MM.1S (cell line): ENCODE measurements around the gene GIPR.

ENCODE experiments used
- DNase-seq: peaks from one replicate; pipeline ENCODE4 v3.0.0-alpha.2; 2015
- H2AFZ ChIP-seq: fragments of 300-600 bp; sonication (generic); 2 replicates; pipeline ENCODE4 v1.6.0; 2016; ENCODE audit warnings: antibody characterized with exemption, low read length
- H3F3A ChIP-seq: fragments of 300-600 bp; sonication (generic); 2 replicates; pipeline ENCODE4 v1.6.1; 2016; ENCODE audit warnings: mild to moderate bottlenecking, antibody characterized with exemption, low read length, moderate library complexity, mixed read lengths; ENCODE audit not compliant: insufficient read depth
- H3K27ac ChIP-seq: fragments of 300-600 bp; sonication (generic); 2 replicates; pipeline ENCODE4 v1.5.1; 2016; ENCODE audit warnings: mild to moderate bottlenecking, low read length
- H3K27me3 ChIP-seq: fragments of 300-600 bp; sonication (generic); replicated peaks from 2 replicates; pipeline ENCODE4 v1.6.0; 2016; ENCODE audit warnings: low read length; ENCODE audit not compliant: insufficient read depth
- H3K36me3 ChIP-seq: fragments of 300-600 bp; sonication (generic); replicated peaks from 2 replicates; pipeline ENCODE4 v1.6.1; 2016; ENCODE audit warnings: mild to moderate bottlenecking, low read length, mixed read lengths; ENCODE audit not compliant: insufficient read depth
- H3K4me1 ChIP-seq: fragments of 300-600 bp; sonication (generic); 2 replicates; pipeline ENCODE4 v1.6.1; 2016; ENCODE audit warnings: low read length, mixed read lengths
- H3K4me2 ChIP-seq: fragments of 300-600 bp; sonication (generic); 2 replicates; pipeline ENCODE4 v1.6.0; 2016; ENCODE audit warnings: low read depth, low read length
- H3K4me3 ChIP-seq: fragments of 300-600 bp; sonication (generic); 2 replicates; pipeline ENCODE4 v1.5.1; 2016; ENCODE audit warnings: low read length, mixed read lengths
- H3K79me2 ChIP-seq: fragments of 300-600 bp; sonication (generic); 2 replicates; pipeline ENCODE4 v1.6.1; 2016; ENCODE audit warnings: mixed run types, low read length, mixed read lengths
- H3K9ac ChIP-seq: fragments of 300-600 bp; sonication (generic); 2 replicates; pipeline ENCODE4 v1.6.1; 2016; ENCODE audit warnings: low read length, mixed read lengths
- H3K9me2 ChIP-seq: fragments of 300-600 bp; sonication (generic); replicated peaks from 2 replicates; pipeline ENCODE4 v1.6.1; 2016; ENCODE audit warnings: mild to moderate bottlenecking, low read length, mixed read lengths; ENCODE audit not compliant: insufficient read depth
- H3K9me3 ChIP-seq: fragments of 300-600 bp; sonication (generic); replicated peaks from 2 replicates; pipeline ENCODE4 v1.6.1; 2016; ENCODE audit warnings: mild to moderate bottlenecking, low read length, mixed read lengths; ENCODE audit not compliant: insufficient read depth
- H4K20me1 ChIP-seq: fragments of 300-600 bp; sonication (generic); 2 replicates; pipeline ENCODE4 v1.6.1; 2016; ENCODE audit warnings: mild to moderate bottlenecking, low read length, moderate library complexity, mixed read lengths; ENCODE audit not compliant: insufficient read depth
- EZH2 ChIP-seq: fragments of 300-600 bp; sonication (generic); optimal IDR thresholded peaks from 2 replicates; pipeline ENCODE3; 2017; ENCODE audit warnings: low read depth, mild to moderate bottlenecking, antibody characterized with exemption, low read length, mixed read lengths
- EZH2phosphoT487 ChIP-seq: fragments of 300-600 bp; sonication (generic); IDR thresholded peaks from 2 replicates; pipeline ENCODE4 v1.6.1; 2018; ENCODE audit warnings: antibody characterized with exemption, low read length
- TF ChIP-seq, protein P1 (sequence below): fragments of 300-600 bp; sonication (generic); IDR thresholded peaks from 2 replicates; pipeline ENCODE4 v1.5.1; 2016; ENCODE audit warnings: antibody characterized with exemption, low read length, mixed read lengths

Gene GIPR

DNA sequence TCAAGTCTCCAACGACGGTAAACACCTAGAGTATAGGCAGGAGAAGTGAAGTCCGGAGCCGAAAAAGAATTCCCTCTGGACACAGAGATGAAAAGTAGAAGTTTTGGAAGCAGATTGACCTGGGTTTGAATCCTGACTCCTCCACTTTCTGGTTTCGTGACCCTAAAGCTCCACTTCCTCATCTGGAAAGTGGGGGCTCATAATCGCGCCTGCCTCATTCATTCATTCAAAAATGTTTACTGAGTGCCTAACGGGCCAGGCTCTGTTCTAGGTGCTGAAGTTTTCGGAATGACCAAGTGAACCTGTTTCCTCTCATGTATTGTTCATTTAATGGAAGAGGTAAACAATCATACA lies 21.7 kb upstream of the GIPR start:
- Histone ChIP-seq H3K36me3 (no peaks in the 10 kb centered on the region), H3F3A (peaks cover 28% of the 10 kb centered on the region), H3K9me3 (no peaks in the 10 kb centered on the region), H3K4me2 (peak overlapping the region; percentile 77), H3K27me3 (peaks cover 6% of the 10 kb centered on the region; the same call in 1 of the 2 replicates), H3K9ac (no peak overlapping the region; the same call in 1 of the 2 replicates), H3K79me2 (no peaks in the 10 kb centered on the region), H2AFZ (peak overlapping the region; percentile 87), H3K27ac (no peak overlapping the region), H4K20me1 (no peaks in the 10 kb centered on the region), H3K4me1 (0 out of 2 replicates have a peak, but pooled peaks cover 3% of the 10 kb centered on the region), H3K4me3 (peak overlapping the region; percentile 66), H3K9me2 (no peaks in the 10 kb centered on the region)
- no peak for DNase-seq
- TF ChIP-seq, protein P1, sequence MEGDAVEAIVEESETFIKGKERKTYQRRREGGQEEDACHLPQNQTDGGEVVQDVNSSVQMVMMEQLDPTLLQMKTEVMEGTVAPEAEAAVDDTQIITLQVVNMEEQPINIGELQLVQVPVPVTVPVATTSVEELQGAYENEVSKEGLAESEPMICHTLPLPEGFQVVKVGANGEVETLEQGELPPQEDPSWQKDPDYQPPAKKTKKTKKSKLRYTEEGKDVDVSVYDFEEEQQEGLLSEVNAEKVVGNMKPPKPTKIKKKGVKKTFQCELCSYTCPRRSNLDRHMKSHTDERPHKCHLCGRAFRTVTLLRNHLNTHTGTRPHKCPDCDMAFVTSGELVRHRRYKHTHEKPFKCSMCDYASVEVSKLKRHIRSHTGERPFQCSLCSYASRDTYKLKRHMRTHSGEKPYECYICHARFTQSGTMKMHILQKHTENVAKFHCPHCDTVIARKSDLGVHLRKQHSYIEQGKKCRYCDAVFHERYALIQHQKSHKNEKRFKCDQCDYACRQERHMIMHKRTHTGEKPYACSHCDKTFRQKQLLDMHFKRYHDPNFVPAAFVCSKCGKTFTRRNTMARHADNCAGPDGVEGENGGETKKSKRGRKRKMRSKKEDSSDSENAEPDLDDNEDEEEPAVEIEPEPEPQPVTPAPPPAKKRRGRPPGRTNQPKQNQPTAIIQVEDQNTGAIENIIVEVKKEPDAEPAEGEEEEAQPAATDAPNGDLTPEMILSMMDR, result no peak
- no peak for TF ChIP-seq EZH2
- no peak for TF ChIP-seq EZH2phosphoT487

DNA sequence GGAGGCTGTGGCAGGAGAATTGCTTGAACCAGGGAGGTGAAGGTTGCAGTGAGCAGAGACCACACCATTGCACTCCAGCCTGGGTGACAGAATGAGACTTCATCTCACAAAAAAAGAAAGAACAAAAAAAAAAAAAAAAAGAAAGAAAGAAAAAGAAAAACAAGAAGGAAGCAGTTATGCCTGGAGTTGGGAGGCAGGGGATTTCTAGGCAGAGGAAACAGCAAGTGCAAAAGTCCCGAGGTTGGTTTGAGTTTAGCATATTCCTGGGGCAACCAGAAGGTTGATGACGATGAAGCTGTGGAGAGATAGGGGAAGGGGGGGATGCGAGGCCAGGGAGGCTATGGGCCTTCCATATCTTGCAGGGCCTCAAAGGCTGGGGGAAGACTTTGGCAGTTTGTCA lies 17.3 kb upstream of the GIPR start:
- Histone ChIP-seq H3K9me3 (no peaks in the 10 kb centered on the region), H3K9me2 (no peaks in the 10 kb centered on the region), H3K79me2 (no peaks in the 10 kb centered on the region), H3K27me3 (peaks cover 12% of the 10 kb centered on the region), H3K4me3 (no peak overlapping the region), H3K9ac (no peak overlapping the region), H3K4me1 (0 out of 2 replicates have a peak, but pooled peaks cover 3% of the 10 kb centered on the region), H3K27ac (no peak overlapping the region), H2AFZ (no peak overlapping the region), H4K20me1 (no peaks in the 10 kb centered on the region), H3K4me2 (no peak overlapping the region), H3F3A (no peaks in the 10 kb centered on the region), H3K36me3 (no peaks in the 10 kb centered on the region)
- no peak for TF ChIP-seq EZH2phosphoT487
- TF ChIP-seq, protein P1, result no peak
- TF ChIP-seq EZH2, result no peak
- DNase-seq, result no peak

DNA sequence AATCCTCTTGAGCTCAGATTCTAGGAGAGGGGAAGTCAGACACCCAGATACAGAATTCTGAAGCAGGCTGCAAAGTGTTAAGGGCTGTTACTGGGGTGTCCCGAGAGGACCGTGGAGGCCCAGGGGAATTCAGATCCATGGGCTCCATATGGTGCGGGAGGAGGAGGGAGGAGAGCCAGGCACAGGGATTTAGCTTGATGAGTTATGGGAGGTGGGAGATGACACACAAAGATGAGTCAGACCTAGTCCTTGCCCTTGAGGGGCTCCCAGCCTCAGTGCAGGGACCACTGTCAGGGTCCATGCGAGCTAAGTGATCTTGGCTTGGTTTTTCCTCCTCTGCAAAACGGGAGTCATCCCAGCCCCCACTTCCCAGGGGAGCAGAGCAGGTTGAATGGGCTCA lies 14.4 kb upstream of the GIPR start:
- no peaks in the 10 kb centered on the region for H3K9me2 ChIP-seq
- no peak overlapping the region for H3K9ac ChIP-seq
- H3K4me2 ChIP-seq, result no peak overlapping the region
- no peaks in the 10 kb centered on the region for H4K20me1 ChIP-seq
- H3K79me2 ChIP-seq, result no peaks in the 10 kb centered on the region
- H3K4me3 ChIP-seq, result no peak overlapping the region
- DNase-seq, result no peak
- TF ChIP-seq EZH2, result no peak
- TF ChIP-seq EZH2phosphoT487, result no peak
- TF ChIP-seq, protein P1, result no peak
- no peaks in the 10 kb centered on the region for H3K36me3 ChIP-seq
- H3K27me3 ChIP-seq, result peaks cover 27% of the 10 kb centered on the region
- H3K4me1 ChIP-seq, result no peaks in the 10 kb centered on the region
- no peaks in the 10 kb centered on the region for H3K9me3 ChIP-seq
- H3K27ac ChIP-seq, result no peak overlapping the region
- H3F3A ChIP-seq, result no peaks in the 10 kb centered on the region
- H2AFZ ChIP-seq, result no peak overlapping the region
